Measurements from ENCODE around the gene NFAM1. TPM values are rescaled to one million over a fixed set of nuclear protein-coding genes. Genes with fewer than 3 reads are reported as not detected.
A peak's percentile ranks its signal among the peaks of the same experiment; 100 is the strongest.

Gene NFAM1
- total RNA-seq, 1 experiment from 2014 or later: 3.8 TPM

DNA sequence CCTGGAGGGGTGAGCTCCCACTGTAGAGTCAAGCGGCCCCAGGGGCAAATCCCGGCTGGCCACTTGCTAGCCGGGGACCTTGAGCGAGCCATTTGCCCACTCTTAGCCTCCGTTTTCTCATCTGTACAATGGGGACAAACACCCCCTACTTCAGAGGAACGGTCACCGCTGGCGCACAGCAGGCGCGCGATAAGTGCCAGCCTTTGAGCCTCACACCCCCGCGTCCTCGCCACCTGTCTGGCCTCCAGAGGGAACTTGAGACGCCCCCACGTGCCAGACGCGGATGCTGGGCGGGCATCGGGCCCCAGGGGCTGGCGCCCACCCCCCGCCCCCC is 89.1 kb downstream of the NFAM1 start:
- H3K4me1 ChIP-seq (ENCODE audit: insufficient read depth, low read length, poor library complexity, severe bottlenecking): peaks cover 41% of the 10 kb centered on the region
- H3K36me3 ChIP-seq (ENCODE audit: insufficient read depth, low read length, poor library complexity, severe bottlenecking): no peaks in the 10 kb centered on the region
- ChIA-PET CTCF (no interaction called here), POLR2A (ENCODE audit: low non-redundant PET) (interaction anchor here (0.6 kb wide), 1 partner anchor 18 kb away, joined by 3 read pairs; no protein-coding TSS in a partner anchor)
- intact Hi-C loops (cut with micrococcal nuclease; ENCODE audit: unreplicated experiment): no loop called here
- peak overlapping the region; percentile 50 for H3K4me3 ChIP-seq (ENCODE audit: low read depth, low read length, poor library complexity, severe bottlenecking)
- H3K27ac ChIP-seq (ENCODE audit: low read depth, low read length, poor library complexity, severe bottlenecking): peak overlapping the region; percentile 42
- no peaks in the 10 kb centered on the region for H3K9me3 ChIP-seq (ENCODE audit: low read depth, low read length, poor library complexity, severe bottlenecking)
- no peak for TF ChIP-seq EZH2 (IDR thresholded peaks at IDR 0.05; ENCODE audit: borderline replicate concordance, low read depth, low read length, poor library complexity, severe bottlenecking)
- TF ChIP-seq, protein P1, sequence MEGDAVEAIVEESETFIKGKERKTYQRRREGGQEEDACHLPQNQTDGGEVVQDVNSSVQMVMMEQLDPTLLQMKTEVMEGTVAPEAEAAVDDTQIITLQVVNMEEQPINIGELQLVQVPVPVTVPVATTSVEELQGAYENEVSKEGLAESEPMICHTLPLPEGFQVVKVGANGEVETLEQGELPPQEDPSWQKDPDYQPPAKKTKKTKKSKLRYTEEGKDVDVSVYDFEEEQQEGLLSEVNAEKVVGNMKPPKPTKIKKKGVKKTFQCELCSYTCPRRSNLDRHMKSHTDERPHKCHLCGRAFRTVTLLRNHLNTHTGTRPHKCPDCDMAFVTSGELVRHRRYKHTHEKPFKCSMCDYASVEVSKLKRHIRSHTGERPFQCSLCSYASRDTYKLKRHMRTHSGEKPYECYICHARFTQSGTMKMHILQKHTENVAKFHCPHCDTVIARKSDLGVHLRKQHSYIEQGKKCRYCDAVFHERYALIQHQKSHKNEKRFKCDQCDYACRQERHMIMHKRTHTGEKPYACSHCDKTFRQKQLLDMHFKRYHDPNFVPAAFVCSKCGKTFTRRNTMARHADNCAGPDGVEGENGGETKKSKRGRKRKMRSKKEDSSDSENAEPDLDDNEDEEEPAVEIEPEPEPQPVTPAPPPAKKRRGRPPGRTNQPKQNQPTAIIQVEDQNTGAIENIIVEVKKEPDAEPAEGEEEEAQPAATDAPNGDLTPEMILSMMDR (conservative IDR thresholded peaks at IDR 0.05; ENCODE audit: low read depth, low read length): no peak
- DNase-seq (ENCODE audit: low spot score): peak; percentile 49
- H3K27me3 ChIP-seq (replicated peaks; ENCODE audit: insufficient read depth, low read depth, low read length, poor library complexity): no peaks in the 10 kb centered on the region
- BruUV-seq (replicated peaks): no TSS peak

DNA sequence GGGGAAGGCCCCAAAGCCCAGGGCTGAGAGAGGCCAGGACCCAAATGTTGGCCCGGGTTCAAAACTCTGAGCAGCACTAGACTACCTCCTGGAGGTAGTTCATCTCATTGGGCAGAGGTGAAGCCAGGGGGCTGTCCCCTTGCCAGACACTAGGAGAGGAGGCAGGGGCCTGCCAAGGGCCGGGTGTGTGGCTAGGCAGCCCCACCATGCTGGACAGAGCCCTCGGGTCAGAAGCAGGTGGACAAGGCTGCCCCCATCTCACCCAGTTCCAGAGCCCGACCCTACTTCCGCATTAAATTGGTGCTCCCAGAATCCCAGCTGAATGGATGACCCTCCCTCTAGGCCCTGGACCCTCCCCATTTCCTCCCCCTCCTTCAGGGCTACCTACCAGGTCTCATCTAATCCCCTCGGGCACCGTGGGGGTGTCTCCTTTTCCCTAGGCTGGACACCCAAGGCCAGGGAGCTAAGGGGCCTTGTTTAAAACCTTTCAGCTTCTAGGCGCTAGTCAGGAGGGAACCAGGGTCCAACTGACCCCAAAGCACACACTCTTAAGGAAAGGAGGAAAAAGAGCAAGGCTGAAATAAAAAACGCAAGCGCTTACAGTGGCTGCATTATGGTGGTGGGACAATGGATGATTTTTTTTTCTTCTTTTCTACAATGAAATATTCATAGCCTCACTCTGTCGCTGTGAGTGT is 89.6 kb downstream of the NFAM1 start:
- Histone ChIP-seq H3K27ac (ENCODE audit: low read depth, low read length, poor library complexity, severe bottlenecking) (peak overlapping the region; percentile 42), H3K4me3 (ENCODE audit: low read depth, low read length, poor library complexity, severe bottlenecking) (peak overlapping the region; percentile 50), H3K4me1 (ENCODE audit: insufficient read depth, low read length, poor library complexity, severe bottlenecking) (peaks cover 40% of the 10 kb centered on the region), H3K9me3 (ENCODE audit: low read depth, low read length, poor library complexity, severe bottlenecking) (no peaks in the 10 kb centered on the region), H3K36me3 (ENCODE audit: insufficient read depth, low read length, poor library complexity, severe bottlenecking) (no peaks in the 10 kb centered on the region), H3K27me3 (replicated peaks; ENCODE audit: insufficient read depth, low read depth, low read length, poor library complexity) (no peaks in the 10 kb centered on the region)
- ChIA-PET CTCF (no interaction called here), POLR2A (ENCODE audit: low non-redundant PET) (interaction anchor here (0.6 kb wide), 1 partner anchor 17 kb away, joined by 3 read pairs; no protein-coding TSS in a partner anchor)
- DNase-seq (ENCODE audit: low spot score): no peak
- BruUV-seq (replicated peaks): TSS peak; percentile 59
- no peak for TF ChIP-seq EZH2 (IDR thresholded peaks at IDR 0.05; ENCODE audit: borderline replicate concordance, low read depth, low read length, poor library complexity, severe bottlenecking)
- TF ChIP-seq, protein P1 (conservative IDR thresholded peaks at IDR 0.05; ENCODE audit: low read depth, low read length): no peak
- intact Hi-C loops (cut with micrococcal nuclease; ENCODE audit: unreplicated experiment): no loop called here

DNA sequence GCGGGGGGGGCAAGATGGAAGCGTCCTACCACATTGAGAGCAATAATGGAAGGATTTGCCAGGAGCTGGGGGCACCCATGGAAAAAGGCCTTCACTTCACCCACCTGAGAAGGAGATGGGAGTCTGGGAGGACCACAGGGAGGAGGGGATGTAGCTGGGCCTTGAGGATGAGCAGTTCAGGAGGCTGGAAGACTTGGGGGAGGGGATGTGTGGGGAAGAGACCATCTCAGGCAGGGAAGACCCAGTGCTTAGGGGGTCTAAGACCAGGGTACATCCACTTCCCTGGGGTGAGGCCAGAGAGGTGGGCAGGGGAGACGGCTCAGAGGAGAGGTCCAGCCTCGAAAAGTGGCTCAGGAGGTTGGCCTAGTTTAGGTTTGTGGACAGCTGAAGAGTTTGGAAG is 90.4 kb downstream of the NFAM1 start:
- ChIA-PET POLR2A (ENCODE audit: low non-redundant PET) (interaction anchor here (0.6 kb wide), 1 partner anchor 23 kb away, joined by 4 read pairs; no protein-coding TSS in a partner anchor), CTCF (no interaction called here)
- Histone ChIP-seq H3K4me3 (ENCODE audit: low read depth, low read length, poor library complexity, severe bottlenecking) (no peak overlapping the region), H3K4me1 (ENCODE audit: insufficient read depth, low read length, poor library complexity, severe bottlenecking) (peaks cover 32% of the 10 kb centered on the region), H3K27ac (ENCODE audit: low read depth, low read length, poor library complexity, severe bottlenecking) (no peak overlapping the region), H3K36me3 (ENCODE audit: insufficient read depth, low read length, poor library complexity, severe bottlenecking) (no peaks in the 10 kb centered on the region), H3K9me3 (ENCODE audit: low read depth, low read length, poor library complexity, severe bottlenecking) (no peaks in the 10 kb centered on the region), H3K27me3 (replicated peaks; ENCODE audit: insufficient read depth, low read depth, low read length, poor library complexity) (no peaks in the 10 kb centered on the region)
- no TSS peak for BruUV-seq (replicated peaks)
- no peak for DNase-seq (ENCODE audit: low spot score)
- TF ChIP-seq EZH2 (IDR thresholded peaks at IDR 0.05; ENCODE audit: borderline replicate concordance, low read depth, low read length, poor library complexity, severe bottlenecking): no peak
- TF ChIP-seq, protein P1 (conservative IDR thresholded peaks at IDR 0.05; ENCODE audit: low read depth, low read length): no peak
- intact Hi-C loops (cut with micrococcal nuclease; ENCODE audit: unreplicated experiment): no loop called here

All from A673 (cell line).